Natural killer cell (primary cell): ENCODE results near the gene APC2. TPM values are rescaled to one million over a fixed set of nuclear protein-coding genes. Genes with fewer than 3 reads are reported as not detected.

ENCODE experiments used
- ATAC-seq, 3 donors: fragments of 150-1000 bp in 2 of 3; fragments of 200-7000 bp in 1 of 3; cut with Tn5 transposase; 1 replicate in 1 of 3; 2 replicates in 2 of 3; pipeline ENCODE4 v1.10.0; 2021; ENCODE audit warnings: mild to moderate bottlenecking in 2 of 3, moderate library complexity in 2 of 3
- DNase-seq, 2 donors: peaks; one replicate each; pipeline versions ENCODE4 v3.0.0 to v3.0.0-alpha.2; 2013 to 2021; ENCODE audit warnings: mixed read lengths in 1 of 2
- H3K27ac ChIP-seq: one replicate; pipeline ENCODE4 v1.5.1; 2013; ENCODE audit warnings: mild to moderate bottlenecking, low read length
- H3K27me3 ChIP-seq: one replicate; pipeline ENCODE4 v1.6.1; 2013; ENCODE audit warnings: low read length; ENCODE audit not compliant: control insufficient read depth, insufficient read depth
- H3K36me3 ChIP-seq: one replicate; pipeline ENCODE4 v1.6.1; 2013; ENCODE audit warnings: low read length; ENCODE audit not compliant: control insufficient read depth, insufficient read depth
- H3K4me1 ChIP-seq: one replicate; pipeline ENCODE4 v1.6.1; 2013; ENCODE audit warnings: low read length; ENCODE audit not compliant: control insufficient read depth, insufficient read depth
- H3K4me3 ChIP-seq: one replicate; pipeline ENCODE4 v1.5.1; 2013; ENCODE audit warnings: low read length
- H3K9me3 ChIP-seq: one replicate; pipeline ENCODE4 v1.6.1; 2013; ENCODE audit warnings: low read length; ENCODE audit not compliant: control insufficient read depth, insufficient read depth
- H3K27ac Mint-ChIP-seq, 2 donors: one replicate each; pipeline ENCODE4 v1.8.0; 2022; ENCODE audit warnings: mild to moderate bottlenecking in 2 of 2, mixed read lengths in 2 of 2, moderate library complexity in 1 of 2
- H3K27me3 Mint-ChIP-seq, 2 donors: one replicate each; pipeline ENCODE4 v1.8.0; 2022; ENCODE audit warnings: low read depth in 2 of 2, mixed read lengths in 2 of 2
- H3K36me3 Mint-ChIP-seq: one replicate; pipeline ENCODE4 v1.8.0; 2022; ENCODE audit warnings: mixed read lengths
- H3K4me1 Mint-ChIP-seq, 2 donors: one replicate each; pipeline ENCODE4 v1.8.0; 2022; ENCODE audit warnings: mixed read lengths in 2 of 2
- H3K4me3 Mint-ChIP-seq: one replicate; pipeline ENCODE4 v1.8.0; 2022; ENCODE audit warnings: mild to moderate bottlenecking, moderate library complexity, mixed read lengths
- H3K9me3 Mint-ChIP-seq, 2 donors: one replicate each; pipeline ENCODE4 v1.8.0; 2022; ENCODE audit warnings: mixed read lengths in 2 of 2
- CTCF ChIP-seq: fragments of 200-600 bp; IDR thresholded peaks from one replicate; pipeline ENCODE4 v1.8.0; 2022; ENCODE audit warnings: antibody characterized with exemption
- WGBS: methylation state at CpG from one replicate; pipeline ENCODE4 v1.1.7; 2013; ENCODE audit warnings: missing lambda C conversion rate; ENCODE audit not compliant: insufficient coverage; 5-methylcytosine and 5-hydroxymethylcytosine counted together
- intact Hi-C: fragments of 100-400 bp; cut with micrococcal nuclease; formaldehyde crosslinking; loops from one replicate; pipeline ENCODE4 v1.14.2; 2022
- total RNA-seq, 4 donors: library from RNA; stranded (reverse); fragments of 120-200 nt in 1 of 4; gene quantifications; one replicate each; pipeline versions ENCODE4 v1.2.3 to v1.2.4, GENCODE V29; 2013 to 2022

The APC2 gene
- total RNA-seq, 3 donors from 2014 or later (not counting 1 experiment from before 2014, with no cell fraction given), result 0.14 to 0.58 (median 0.27) TPM

GRCh38 chr19:1456121-1456900 lies 6.4 kb downstream of the APC2 start:
- intact Hi-C loops, result no loop called here
- no peak for DNase-seq

DNA sequence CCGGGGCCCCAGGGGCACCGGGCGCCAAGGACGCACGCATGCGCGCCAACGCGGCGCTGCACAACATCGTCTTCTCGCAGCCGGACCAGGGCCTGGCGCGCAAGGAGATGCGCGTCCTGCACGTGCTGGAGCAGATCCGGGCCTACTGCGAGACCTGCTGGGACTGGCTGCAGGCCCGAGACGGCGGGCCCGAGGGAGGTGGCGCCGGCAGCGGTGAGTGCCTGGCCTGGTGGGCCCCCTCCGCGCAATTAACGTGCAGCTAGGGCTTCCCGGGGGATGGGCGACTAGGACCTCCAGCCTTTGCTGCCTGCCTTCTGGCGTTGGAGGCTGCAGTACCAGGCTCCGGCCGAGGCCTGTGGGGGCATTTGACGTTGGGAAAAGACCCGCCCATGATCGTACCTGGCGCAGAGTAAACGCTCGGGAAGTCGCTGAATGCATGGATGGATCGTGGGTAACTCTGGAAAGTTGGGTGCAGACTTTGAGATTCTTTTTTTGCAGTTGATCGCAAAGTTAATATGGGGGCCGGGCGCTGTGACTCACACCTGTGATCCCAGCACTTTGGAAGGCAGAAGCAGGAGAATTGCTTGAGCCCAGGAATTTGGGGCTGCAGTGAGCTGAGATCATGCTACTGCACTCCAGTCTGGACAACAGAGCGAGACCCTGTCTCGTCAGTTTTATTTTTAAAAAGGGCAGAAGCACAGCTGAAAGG lies 7.3 kb downstream of the APC2 start:
- Histone ChIP-seq H3K4me3 (no peak overlapping the region), H3K4me1 (peaks cover 20% of the 10 kb centered on the region), H3K27me3 (peaks cover 41% of the 10 kb centered on the region), H3K36me3 (peaks cover 3% of the 10 kb centered on the region), H3K9me3 (peaks cover 7% of the 10 kb centered on the region), H3K27ac (no peak overlapping the region)
- Mint-ChIP-seq H3K36me3 (no peaks in the 10 kb centered on the region), H3K4me3 (no peak overlapping the region), H3K27me3 (peaks cover 0 to 15% of the 10 kb centered on the region in 2 donors), H3K27ac (no peak overlapping the region), H3K9me3 (no peaks in the 10 kb centered on the region), H3K4me1 (peaks cover 0 to 17% of the 10 kb centered on the region in 2 donors)
- TF ChIP-seq CTCF, result no peak
- WGBS, result 21% methylated on average over 48 of the region's 48 CpGs
- ATAC-seq, result no peak
- no peak for DNase-seq
- intact Hi-C loops, result no loop called here

More at GRCh38 chr19:1456121-1456900, 6.4 kb downstream of the APC2 start:
- no peak for TF ChIP-seq CTCF
- no peak for ATAC-seq
- H3K36me3 Mint-ChIP-seq, result no peaks in the 10 kb centered on the region
- H3K4me1 Mint-ChIP-seq, result peaks cover 0 to 17% of the 10 kb centered on the region in 2 donors
- H3K36me3 ChIP-seq, result peaks cover 3% of the 10 kb centered on the region
- H3K9me3 ChIP-seq, result peaks cover 7% of the 10 kb centered on the region
- H3K9me3 Mint-ChIP-seq, result no peaks in the 10 kb centered on the region
- H3K27me3 Mint-ChIP-seq, result peaks cover 0 to 15% of the 10 kb centered on the region in 2 donors
- no peak overlapping the region for H3K27ac Mint-ChIP-seq
- no peak overlapping the region for H3K4me3 Mint-ChIP-seq
- no peak overlapping the region for H3K4me3 ChIP-seq
- peaks cover 20% of the 10 kb centered on the region for H3K4me1 ChIP-seq
- WGBS, result 35% methylated on average over 43 of the region's 43 CpGs
- peaks cover 43% of the 10 kb centered on the region for H3K27me3 ChIP-seq
- H3K27ac ChIP-seq, result no peak overlapping the region

GRCh38 chr19:1457892-1458291 lies 8.0 kb downstream of the APC2 start:
- no peak overlapping the region for H3K4me3 ChIP-seq
- no peak overlapping the region for H3K27ac ChIP-seq
- WGBS, result 89% methylated on average over 16 of the region's 16 CpGs
- Mint-ChIP-seq H3K4me3 (no peak overlapping the region), H3K9me3 (no peaks in the 10 kb centered on the region), H3K27ac (no peak overlapping the region), H3K4me1 (peaks cover 0 to 17% of the 10 kb centered on the region in 2 donors), H3K36me3 (no peaks in the 10 kb centered on the region), H3K27me3 (peaks cover 0 to 15% of the 10 kb centered on the region in 2 donors)
- H3K4me1 ChIP-seq, result peaks cover 20% of the 10 kb centered on the region
- H3K36me3 ChIP-seq, result peaks cover 3% of the 10 kb centered on the region
- no peak for TF ChIP-seq CTCF
- intact Hi-C loops, result no loop called here
- H3K27me3 ChIP-seq, result peaks cover 35% of the 10 kb centered on the region
- DNase-seq, result no peak
- H3K9me3 ChIP-seq, result peaks cover 7% of the 10 kb centered on the region
- no peak for ATAC-seq
